ENCODE data around the gene SMR3B.

GRCh38 chr4:70337886-70338420, 45.0 kb upstream of the SMR3B start:
- TF ChIP-seq EP300 (IDR thresholded peaks at IDR 0.05; ENCODE audit: borderline replicate concordance) (no peak), CREB1 (IDR thresholded peaks at IDR 0.05; ENCODE audit: low read depth) (no peak), CEBPB (IDR thresholded peaks at IDR 0.05) (no peak), TEAD4 (IDR thresholded peaks at IDR 0.05) (no peak), YY1 (IDR thresholded peaks at IDR 0.05; ENCODE audit: low read depth) (no peak), MAX (IDR thresholded peaks at IDR 0.05) (no peak), TAF1 (IDR thresholded peaks at IDR 0.05; ENCODE audit: low read depth) (no peak)
